Breast epithelium (tissue), 4 donors: ENCODE data around the gene EP400. TPM values are rescaled to one million over a fixed set of nuclear protein-coding genes. Genes with fewer than 3 reads are reported as not detected.

Experiments used
- DNase-seq, 2 donors: peaks; one replicate each; pipeline ENCODE4 v3.0.0-alpha.2; 2019; ENCODE audit warnings: low spot score in 2 of 2
- H3K27ac ChIP-seq, 2 donors: fragments of 200-600 bp; sonication (generic) in 1 of 2; one replicate each; pipeline ENCODE4 v1.5.1; 2016 to 2019; ENCODE audit warnings: mild to moderate bottlenecking in 1 of 2
- H3K27me3 ChIP-seq, 2 donors: fragments of 200-600 bp; sonication (generic) in 1 of 2; one replicate each; pipeline versions ENCODE4 v1.5.1 to v1.6.0; 2017 to 2019; ENCODE audit warnings: control low read depth in 1 of 2, mild to moderate bottlenecking in 1 of 2
- H3K36me3 ChIP-seq: fragments of 200-600 bp; one replicate; pipeline ENCODE4 v1.5.1; 2019
- H3K4me1 ChIP-seq, 2 donors: fragments of 200-600 bp; sonication (generic); one replicate each; pipeline ENCODE4 v1.5.1; 2016 to 2019; ENCODE audit warnings: control low read depth in 1 of 2
- H3K4me3 ChIP-seq, 3 donors: fragments of 200-600 bp; sonication (generic); 1 replicate in 2 of 3; 2 replicates in 1 of 3; pipeline ENCODE4 v1.5.1; 2016 to 2019; ENCODE audit warnings: mild to moderate bottlenecking in 3 of 3, moderate library complexity in 2 of 3
- H3K9me3 ChIP-seq, 2 donors: fragments of 200-600 bp; sonication (generic) in 1 of 2; one replicate each; pipeline ENCODE4 v1.5.1; 2016 to 2019; ENCODE audit warnings: control low read depth in 1 of 2
- POLR2A ChIP-seq: fragments of 450-650 bp; IDR thresholded peaks from one replicate; pipeline ENCODE4 v1.6.1; 2016; ENCODE audit warnings: antibody characterized with exemption, mild to moderate bottlenecking, moderate library complexity
- POLR2AphosphoS5 ChIP-seq, 3 donors: sonication (generic); formaldehyde crosslinking; IDR thresholded peaks; one replicate each; pipeline ENCODE4 v1.6.1; 2017; ENCODE audit warnings: antibody characterized with exemption in 3 of 3
- intact Hi-C: fragments of 100-400 bp; cut with DNase I; formaldehyde crosslinking; loops from one replicate; pipeline ENCODE4 v1.15.1; 2023; ENCODE audit warnings: low total_unique reads
- total RNA-seq, 3 donors: library from RNA; depleted of rRNA; stranded (reverse); fragments of >200 nt; gene quantifications; one replicate each; pipeline ENCODE4 v1.1.0, GENCODE V29; 2016
- TF ChIP-seq, protein P1 (sequence below), 3 donors: fragments of 450-650 bp; IDR thresholded peaks; one replicate each; pipeline ENCODE4 v1.5.1; 2016 to 2017; ENCODE audit warnings: antibody characterized with exemption in 3 of 3, mild to moderate bottlenecking in 3 of 3, moderate library complexity in 3 of 3

The EP400 gene
- total RNA-seq, 3 donors from 2014 or later = 20.3 to 27.2 (median 24.4) TPM

DNA sequence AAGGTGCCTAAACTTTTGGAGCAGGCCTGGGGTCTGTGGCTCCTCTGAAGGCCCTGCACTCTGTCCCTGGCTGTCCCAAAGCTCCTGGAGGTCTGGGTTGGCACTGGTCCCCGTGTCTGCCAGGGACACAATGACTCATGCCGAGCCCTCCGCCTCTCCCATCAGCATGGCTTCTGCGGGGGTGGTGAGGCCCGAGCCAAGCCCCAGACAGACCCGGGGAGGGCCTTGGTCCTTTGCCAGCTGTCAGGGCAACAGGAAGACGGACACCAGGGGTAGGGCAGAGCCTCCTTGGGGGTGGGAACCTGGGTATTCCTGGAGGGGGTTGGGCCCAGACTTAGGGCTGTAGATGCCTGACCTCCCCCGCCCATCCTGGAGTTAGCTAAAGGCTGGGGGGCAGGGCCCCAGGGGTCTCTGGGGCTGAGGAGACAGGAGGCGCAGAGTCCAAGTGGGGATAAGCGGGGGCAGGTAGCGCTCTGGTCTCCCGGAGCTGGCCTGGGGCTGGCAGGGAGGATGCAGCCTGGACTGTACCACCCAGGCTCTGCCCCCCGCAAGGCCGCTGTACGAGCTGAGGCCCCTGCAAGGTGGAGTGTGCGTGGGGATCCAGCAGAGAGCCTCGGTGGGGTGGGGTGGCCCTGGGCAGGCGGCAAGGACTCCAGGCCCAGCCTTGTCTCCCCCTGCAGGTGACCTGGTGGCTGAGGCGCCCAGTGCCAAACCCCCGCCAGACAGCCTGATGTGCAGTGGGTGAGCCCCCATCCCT, 37.0 kb upstream of the EP400 start:
- Histone ChIP-seq H3K27ac (peak overlapping the region; percentile 35 to 48), H3K4me3 (no peak overlapping the region), H3K27me3 (no peaks in the 10 kb centered on the region), H3K4me1 (peaks cover 0 to 9% of the 10 kb centered on the region in 2 donors), H3K9me3 (no peaks in the 10 kb centered on the region), H3K36me3 (peaks cover 32% of the 10 kb centered on the region)
- intact Hi-C loops = no loop called here
- peak in 1 of 2 donors; percentile 72 for DNase-seq
- TF ChIP-seq, protein P1, sequence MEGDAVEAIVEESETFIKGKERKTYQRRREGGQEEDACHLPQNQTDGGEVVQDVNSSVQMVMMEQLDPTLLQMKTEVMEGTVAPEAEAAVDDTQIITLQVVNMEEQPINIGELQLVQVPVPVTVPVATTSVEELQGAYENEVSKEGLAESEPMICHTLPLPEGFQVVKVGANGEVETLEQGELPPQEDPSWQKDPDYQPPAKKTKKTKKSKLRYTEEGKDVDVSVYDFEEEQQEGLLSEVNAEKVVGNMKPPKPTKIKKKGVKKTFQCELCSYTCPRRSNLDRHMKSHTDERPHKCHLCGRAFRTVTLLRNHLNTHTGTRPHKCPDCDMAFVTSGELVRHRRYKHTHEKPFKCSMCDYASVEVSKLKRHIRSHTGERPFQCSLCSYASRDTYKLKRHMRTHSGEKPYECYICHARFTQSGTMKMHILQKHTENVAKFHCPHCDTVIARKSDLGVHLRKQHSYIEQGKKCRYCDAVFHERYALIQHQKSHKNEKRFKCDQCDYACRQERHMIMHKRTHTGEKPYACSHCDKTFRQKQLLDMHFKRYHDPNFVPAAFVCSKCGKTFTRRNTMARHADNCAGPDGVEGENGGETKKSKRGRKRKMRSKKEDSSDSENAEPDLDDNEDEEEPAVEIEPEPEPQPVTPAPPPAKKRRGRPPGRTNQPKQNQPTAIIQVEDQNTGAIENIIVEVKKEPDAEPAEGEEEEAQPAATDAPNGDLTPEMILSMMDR (IDR thresholded peaks at IDR 0.05) = no peak
- TF ChIP-seq POLR2A = no peak
- peak in 1 of 3 donors; percentile 8 for TF ChIP-seq POLR2AphosphoS5 (IDR thresholded peaks at IDR 0.05)

DNA sequence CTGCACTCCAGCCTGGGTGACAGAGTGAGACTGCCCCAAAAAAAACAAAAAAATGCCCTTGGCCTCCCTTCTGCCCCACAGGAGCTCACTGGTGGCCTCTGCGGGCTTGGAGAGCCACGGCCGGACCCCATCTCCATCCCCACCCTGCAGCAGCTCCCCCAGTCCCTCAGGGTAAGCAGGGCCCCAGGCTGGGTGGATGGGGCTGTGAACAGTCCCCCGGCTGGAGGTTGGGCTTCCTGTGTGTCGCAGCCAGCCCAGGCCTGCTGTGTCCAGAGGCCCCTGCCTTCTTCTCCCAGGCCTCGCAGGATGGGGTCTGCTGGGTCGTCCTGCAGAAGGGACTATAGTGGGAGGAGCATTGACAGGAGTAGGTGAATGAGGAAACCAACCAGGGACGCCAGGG, 36.1 kb upstream of the EP400 start:
- Histone ChIP-seq H3K27me3 (no peaks in the 10 kb centered on the region), H3K4me1 (peaks cover 0 to 9% of the 10 kb centered on the region in 2 donors), H3K36me3 (peaks cover 31% of the 10 kb centered on the region), H3K27ac (no peak overlapping the region), H3K4me3 (no peak overlapping the region), H3K9me3 (no peaks in the 10 kb centered on the region)
- no peak for DNase-seq
- TF ChIP-seq POLR2A (no peak), POLR2AphosphoS5 (IDR thresholded peaks at IDR 0.05) (no peak)
- TF ChIP-seq, protein P1 (IDR thresholded peaks at IDR 0.05) = no peak
- intact Hi-C loops = no loop called here

DNA sequence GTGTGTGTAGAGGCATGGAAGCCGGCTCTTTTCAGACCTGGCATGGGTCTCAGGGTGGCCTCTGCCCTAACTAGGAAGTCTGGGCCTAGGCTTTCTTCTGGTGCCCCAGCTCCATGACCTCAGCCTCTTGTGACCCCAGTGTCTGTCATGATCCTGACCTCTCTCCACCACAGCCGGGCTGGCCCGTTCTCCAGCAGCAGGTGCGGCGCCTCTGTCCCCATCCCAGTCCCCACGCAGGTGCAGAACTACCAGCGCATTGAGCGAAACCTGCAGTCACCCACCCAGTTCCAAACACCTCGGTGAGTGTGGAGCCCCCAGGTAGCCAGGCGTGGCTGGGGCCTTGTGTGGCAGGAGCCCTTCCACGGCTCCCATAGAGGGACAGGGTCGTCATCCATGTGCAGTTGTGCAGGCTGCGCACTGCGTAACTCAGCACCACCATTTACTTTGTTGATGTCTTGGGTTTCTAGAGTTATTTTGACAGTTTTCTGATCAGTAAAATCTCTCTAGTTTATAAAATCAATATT, 35.5 kb upstream of the EP400 start:
- TF ChIP-seq, protein P1 (IDR thresholded peaks at IDR 0.05) = no peak
- no peak for TF ChIP-seq POLR2A
- TF ChIP-seq POLR2AphosphoS5 (IDR thresholded peaks at IDR 0.05) = no peak
- Histone ChIP-seq H3K27ac (no peak overlapping the region), H3K27me3 (no peaks in the 10 kb centered on the region), H3K36me3 (peaks cover 25% of the 10 kb centered on the region), H3K4me3 (no peak overlapping the region), H3K9me3 (no peaks in the 10 kb centered on the region), H3K4me1 (peaks cover 0 to 9% of the 10 kb centered on the region in 2 donors)
- intact Hi-C loops = no loop called here
- DNase-seq = no peak

DNA sequence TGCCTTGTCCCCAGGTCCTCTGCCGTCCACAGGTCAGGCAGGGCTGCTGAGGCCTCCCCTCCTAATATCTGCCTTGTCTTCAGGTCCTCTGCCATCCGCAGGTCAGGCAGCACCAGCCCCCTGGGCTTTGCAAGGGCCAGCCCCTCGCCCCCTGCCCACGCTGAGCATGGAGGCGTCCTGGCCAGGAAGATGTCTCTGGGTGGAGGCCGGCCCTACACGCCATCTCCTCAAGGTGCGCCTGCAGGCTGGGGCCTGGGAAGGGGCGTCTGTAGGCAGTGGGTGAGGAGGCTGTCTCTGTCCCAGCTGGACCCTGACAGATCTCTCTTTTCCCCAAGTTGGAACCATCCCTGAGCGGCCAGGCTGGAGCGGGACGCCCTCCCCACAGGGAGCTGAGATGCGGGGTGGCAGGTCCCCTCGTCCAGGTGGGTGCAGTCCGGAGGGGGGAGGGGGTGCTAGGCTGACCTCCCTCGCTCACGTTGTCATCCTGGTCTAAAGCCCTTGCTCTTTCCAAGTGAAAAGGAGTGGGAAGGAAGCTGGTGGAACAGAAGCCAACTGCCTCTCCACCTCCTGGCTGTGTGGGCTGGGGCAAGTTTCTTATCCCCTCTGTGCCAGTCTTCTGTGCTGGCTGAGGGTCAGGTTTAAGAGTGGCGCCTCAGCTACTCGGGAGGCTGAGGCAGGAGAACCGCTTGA, 34.6 kb upstream of the EP400 start:
- Histone ChIP-seq H3K9me3 (no peaks in the 10 kb centered on the region), H3K36me3 (peaks cover 16% of the 10 kb centered on the region), H3K4me1 (peaks cover 0 to 9% of the 10 kb centered on the region in 2 donors), H3K4me3 (no peak overlapping the region), H3K27me3 (no peaks in the 10 kb centered on the region), H3K27ac (no peak overlapping the region)
- DNase-seq = no peak
- intact Hi-C loops = no loop called here
- no peak for TF ChIP-seq POLR2A
- TF ChIP-seq POLR2AphosphoS5 (IDR thresholded peaks at IDR 0.05) = no peak
- TF ChIP-seq, protein P1 (IDR thresholded peaks at IDR 0.05) = no peak

DNA sequence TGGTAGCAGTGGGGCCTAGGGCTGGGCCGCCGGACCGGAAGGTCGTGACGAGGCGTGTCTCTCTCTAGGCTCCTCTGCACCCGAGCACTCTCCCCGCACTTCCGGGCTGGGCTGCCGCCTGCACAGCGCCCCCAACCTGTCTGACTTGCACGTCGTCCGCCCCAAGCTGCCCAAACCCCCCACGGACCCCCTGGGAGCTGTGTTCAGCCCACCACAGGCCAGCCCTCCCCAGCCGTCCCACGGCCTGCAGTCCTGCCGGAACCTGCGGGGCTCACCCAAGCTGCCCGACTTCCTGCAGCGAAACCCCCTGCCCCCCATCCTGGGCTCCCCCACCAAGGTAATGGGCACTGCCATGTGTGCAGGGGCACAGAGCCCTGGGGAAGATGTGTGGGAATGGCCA, 33.9 kb upstream of the EP400 start:
- no peak for DNase-seq
- TF ChIP-seq POLR2AphosphoS5 (IDR thresholded peaks at IDR 0.05) (no peak), POLR2A (no peak)
- TF ChIP-seq, protein P1 (IDR thresholded peaks at IDR 0.05) = no peak
- Histone ChIP-seq H3K27ac (no peak overlapping the region), H3K27me3 (no peaks in the 10 kb centered on the region), H3K36me3 (peaks cover 16% of the 10 kb centered on the region), H3K9me3 (no peaks in the 10 kb centered on the region), H3K4me3 (no peak overlapping the region), H3K4me1 (peaks cover 0 to 9% of the 10 kb centered on the region in 2 donors)
- intact Hi-C loops = no loop called here
